PC-3 (cell line): ENCODE results near the gene NADSYN1.

ENCODE experiments used
- CTCF ChIP-seq: fragments of 300-600 bp; sonication (generic); conservative IDR thresholded peaks from 2 replicates; pipeline ENCODE4 v1.5.1; 2017; ENCODE audit warnings: antibody characterized with exemption, low read depth, mild to moderate bottlenecking, low read length
- EZH2 ChIP-seq: fragments of 300-600 bp; sonication (generic); IDR thresholded peaks from one replicate; pipeline ENCODE4 v1.6.1; 2017; ENCODE audit warnings: antibody characterized with exemption, mild to moderate bottlenecking, low read length; ENCODE audit not compliant: unreplicated experiment

- TF ChIP-seq CTCF, result no peak
- TF ChIP-seq EZH2, result no peak
Measured at GRCh38 chr11:71485063-71485399, 32.0 kb downstream of the NADSYN1 start.
